GM19455 (cell line): Measurements from ENCODE around the gene MAPKAP1.

Experiments used
- ATAC-seq: cut with Tn5 transposase; IDR thresholded peaks from one replicate; pipeline ENCODE4 v1.9.1; 2021; ENCODE audit not compliant: unreplicated experiment

MAPKAP1 gene

GRCh38 chr9:125435776-125436612 lies 271.0 kb downstream of the MAPKAP1 start:
- no peak for ATAC-seq

DNA sequence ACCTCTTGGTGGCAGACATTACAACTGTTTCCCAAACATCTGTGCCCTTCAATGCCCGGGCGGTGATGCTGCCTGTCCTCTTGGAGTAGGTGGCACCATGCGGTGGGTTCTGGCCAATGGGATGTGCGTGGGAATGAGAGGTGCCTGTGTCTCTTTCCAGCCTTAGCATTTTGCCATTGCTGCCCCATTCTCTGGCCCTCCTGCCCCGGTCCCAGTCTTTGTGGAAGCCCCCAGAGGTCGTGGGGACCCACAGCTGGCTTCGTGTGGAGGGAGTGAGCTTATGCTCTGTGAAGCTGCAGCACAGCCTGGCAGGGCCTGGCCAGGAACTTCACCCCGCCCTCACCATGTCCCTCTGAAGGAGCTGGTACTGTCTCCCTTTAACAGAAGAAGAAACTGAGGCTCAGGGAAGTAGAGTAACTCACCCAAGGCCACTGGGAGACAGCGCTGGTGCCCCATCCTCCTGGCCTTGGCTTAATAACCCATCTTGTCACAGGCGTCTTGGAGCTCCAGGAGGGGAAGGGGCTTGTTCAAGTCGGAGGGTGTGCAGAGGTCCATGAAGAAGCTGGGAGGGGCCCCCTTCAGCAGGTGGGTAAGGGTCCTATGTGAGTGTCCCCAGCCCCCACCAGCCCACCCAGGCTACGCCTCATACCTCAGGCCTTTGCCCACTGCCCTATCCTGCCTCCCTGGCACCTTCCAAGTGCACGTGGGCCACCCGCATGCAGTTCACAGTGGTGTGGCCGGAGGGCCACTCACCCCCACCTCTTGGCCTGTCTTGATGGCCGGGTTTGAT lies 271.8 kb downstream of the MAPKAP1 start:
- no peak for ATAC-seq

DNA sequence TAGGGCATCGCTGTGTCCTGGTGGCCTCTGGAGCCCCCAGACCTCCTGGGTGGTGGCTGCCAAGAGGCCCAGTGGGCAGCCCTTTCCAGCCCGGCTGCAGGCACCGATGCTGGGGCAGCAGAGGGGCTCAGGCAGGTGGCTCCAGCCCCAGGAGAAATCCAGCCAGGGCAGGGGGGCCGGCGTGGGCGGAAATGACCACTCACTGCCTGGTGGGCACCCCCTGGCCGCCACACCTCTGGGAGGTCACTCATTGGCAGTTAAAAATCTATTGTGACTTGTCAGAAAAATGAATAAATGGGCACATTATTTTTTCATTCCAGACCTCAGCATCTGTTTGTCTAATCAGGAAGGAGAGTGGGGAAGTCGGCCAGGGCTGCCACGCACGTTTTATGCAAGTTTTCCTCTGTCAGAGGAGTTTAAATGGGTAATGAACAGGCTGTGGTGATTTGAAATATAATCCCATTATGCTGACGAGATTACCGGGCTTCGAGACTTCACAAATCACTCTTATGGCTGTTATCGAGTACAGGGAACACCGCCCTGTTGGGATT lies 273.5 kb downstream of the MAPKAP1 start:
- no peak for ATAC-seq

GRCh38 chr9:125432715-125433385 lies 274.2 kb downstream of the MAPKAP1 start:
- ATAC-seq: no peak

DNA sequence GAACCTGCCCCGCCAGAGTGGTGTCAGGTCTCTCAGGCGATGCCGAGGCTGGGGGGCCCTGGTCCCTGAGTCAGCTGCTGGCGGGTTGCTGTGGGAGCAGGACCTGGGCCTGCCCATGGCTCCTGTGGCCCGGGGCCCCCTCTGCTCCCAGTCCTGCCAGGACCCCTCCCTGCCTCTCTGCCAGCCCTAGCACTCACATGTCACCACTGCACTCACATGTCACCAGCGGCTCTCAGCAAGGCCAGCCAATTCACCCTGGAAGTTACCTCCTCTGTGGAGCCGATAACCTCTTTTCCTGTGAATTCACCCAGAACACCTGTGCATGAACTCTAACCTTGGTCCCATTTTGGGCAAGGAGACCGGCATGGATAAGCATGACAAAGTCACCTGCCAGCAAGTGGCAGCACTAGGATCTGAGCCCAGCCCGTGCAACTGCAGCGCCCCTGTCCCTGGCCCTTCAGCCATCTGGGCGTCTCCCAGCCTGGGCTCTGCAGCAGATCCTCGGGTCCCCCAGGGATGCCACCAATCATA lies 275.2 kb downstream of the MAPKAP1 start:
- ATAC-seq: no peak

- no peak for ATAC-seq
Observed at GRCh38 chr9:125431012-125431305, 276.0 kb downstream of the MAPKAP1 start.

GRCh38 chr9:125430161-125431011 lies 276.6 kb downstream of the MAPKAP1 start:
- no peak for ATAC-seq

DNA sequence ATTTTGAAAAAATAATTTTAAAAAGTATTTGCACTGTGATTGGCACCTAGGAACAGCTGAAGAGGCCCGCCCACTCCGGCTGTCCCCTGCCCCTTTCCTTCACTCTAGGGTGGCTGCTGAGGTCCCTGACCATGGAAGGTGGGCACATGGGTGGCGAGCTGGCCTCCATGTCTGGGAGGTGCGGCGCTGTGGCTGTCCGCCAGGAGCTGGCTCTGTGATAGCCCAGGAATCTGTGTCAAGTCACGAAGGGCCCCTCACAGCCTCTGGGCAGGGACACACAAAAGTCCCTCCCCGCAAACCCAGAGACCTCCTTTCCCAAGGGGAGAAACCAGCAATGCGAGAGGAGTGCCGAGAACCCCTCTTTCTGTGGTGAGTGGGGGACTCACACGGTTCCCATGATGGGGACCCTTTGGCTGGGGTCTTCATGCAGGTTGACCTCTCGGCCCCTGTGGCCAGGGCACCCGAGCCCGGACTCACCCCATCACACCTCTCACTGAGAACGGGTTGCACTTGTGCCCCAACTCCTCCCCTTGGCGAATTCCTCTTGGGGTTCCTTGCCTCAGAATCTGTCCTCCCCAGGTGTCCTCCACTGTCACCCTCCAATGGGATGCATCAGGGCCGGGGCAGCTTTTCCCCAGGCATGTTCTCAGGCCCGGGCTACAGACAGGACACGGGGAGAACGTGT lies 277.4 kb downstream of the MAPKAP1 start:
- ATAC-seq: no peak

DNA sequence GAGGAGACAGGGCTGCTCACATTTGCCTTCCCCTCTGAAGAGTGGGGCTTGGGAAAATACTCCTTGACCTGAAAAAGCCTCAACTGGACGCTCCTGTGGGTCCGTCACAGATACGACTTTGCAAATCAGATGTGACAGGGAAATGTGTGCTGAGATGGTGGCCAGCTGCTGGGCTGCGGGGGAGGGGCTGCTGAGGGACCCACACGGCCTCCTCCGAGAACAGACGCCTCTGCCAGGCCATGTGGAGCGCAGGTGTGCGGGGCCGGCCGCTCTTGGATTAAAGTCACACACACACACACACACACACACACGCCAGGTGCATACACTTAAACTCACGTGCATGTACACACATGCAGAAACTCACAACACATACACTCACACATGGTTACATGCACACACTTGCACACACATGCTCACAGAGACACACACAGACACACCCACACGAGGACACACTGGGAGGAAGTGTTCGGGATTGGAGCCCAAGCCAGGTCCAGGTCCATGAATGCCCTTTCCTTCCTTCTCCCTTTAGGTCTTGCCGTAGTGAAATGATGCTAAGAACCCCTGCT lies 278.0 kb downstream of the MAPKAP1 start:
- ATAC-seq: no peak

- ATAC-seq: no peak
Observed at GRCh38 chr9:125428060-125428901, 278.7 kb downstream of the MAPKAP1 start.

DNA sequence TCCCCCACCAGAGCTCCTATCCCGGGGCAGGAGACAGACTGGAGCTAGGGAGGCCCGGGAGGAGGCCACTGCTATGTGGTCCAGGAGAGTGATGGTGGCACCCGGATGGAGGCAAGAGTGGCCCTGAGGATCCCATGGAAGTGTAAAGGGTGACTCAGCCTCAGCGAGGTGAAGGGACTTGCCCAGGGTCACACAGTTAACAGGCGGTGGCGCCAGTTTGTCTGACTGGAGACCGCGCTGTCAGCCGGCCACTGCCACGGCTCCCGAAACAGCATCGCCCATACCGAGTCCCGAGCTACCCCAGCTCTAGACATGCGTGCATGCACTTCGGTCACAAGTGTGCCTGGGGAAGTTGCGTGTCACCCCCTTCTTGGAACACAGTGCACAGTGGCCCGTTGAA lies 279.5 kb downstream of the MAPKAP1 start:
- ATAC-seq: no peak

- ATAC-seq: no peak
Observed at GRCh38 chr9:125426926-125427325, 280.1 kb downstream of the MAPKAP1 start.

GRCh38 chr9:125425901-125426515 lies 281.0 kb downstream of the MAPKAP1 start:
- no peak for ATAC-seq

- ATAC-seq: no peak
Observed at GRCh38 chr9:125425170-125425897, 281.7 kb downstream of the MAPKAP1 start.

DNA sequence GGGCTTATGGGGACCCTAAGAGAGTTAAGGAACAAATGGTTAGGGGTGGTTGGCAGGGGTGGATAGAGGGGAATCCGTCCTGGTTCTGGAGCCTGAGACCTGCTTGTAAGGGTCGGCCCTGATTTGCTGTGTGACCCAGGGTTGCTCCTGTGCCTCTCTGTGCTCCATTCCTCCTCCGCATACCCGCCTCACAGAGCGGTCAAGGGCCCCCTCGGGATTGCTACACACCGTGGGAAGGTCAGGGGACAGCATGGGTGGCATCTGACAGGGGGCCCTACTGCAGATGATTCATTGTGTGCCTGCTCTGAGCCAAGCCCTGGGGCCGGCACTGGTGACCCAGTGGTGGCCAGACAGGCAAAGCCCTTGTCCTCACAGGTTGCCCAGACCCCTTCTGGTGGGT lies 283.0 kb downstream of the MAPKAP1 start:
- no peak for ATAC-seq

- ATAC-seq: no peak
Observed at GRCh38 chr9:125422853-125423252, 284.2 kb downstream of the MAPKAP1 start.

- ATAC-seq: no peak
Observed at GRCh38 chr9:125421591-125422181, 285.3 kb downstream of the MAPKAP1 start.
